ENCODE results near the gene TSPEAR. TPM values are rescaled to one million over a fixed set of nuclear protein-coding genes. Genes with fewer than 3 reads are reported as not detected.
"Not testable (repeated sequence)": the region's sequence is repeated elsewhere in the genome, so short reads cannot be mapped to it uniquely, and the experiment has no call there.

The TSPEAR gene
- polyA plus RNA-seq, 2 donors, result 0.01 to 0.04 TPM

DNA sequence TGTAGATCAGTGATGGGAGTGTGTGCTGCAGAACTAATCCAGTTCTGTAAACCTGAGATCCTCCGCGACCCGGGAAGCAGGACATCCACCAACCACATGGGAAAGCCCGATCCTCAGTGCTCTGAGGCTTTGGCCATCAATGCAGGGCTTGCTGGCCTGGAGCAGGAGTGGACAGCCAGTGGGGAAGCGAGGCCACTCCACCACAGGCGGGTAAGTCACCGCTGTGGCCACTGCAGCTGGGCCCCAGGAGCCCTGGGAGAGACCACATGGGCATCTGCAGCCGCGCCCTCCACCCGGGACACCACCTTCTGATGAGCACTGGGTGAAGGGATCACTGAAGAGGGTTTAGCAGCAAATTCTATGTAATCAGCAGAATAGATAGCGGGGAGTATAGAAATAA lies 30.2 kb downstream of the TSPEAR start:
- no peaks in the 10 kb centered on the region for H3K36me3 ChIP-seq (ENCODE audit: control insufficient read depth in 2 of 2, insufficient read depth in 2 of 2, low read length in 1 of 2)
- WGBS, 2 donors, result 68 to 81% methylated on average over 11 of the region's 11 CpGs
- H3K4me3 ChIP-seq (ENCODE audit: low read depth in 1 of 2, low read length in 2 of 2), result no peak overlapping the region
- no peaks in the 10 kb centered on the region for H3K9me3 ChIP-seq (ENCODE audit: control insufficient read depth in 2 of 2, insufficient read depth in 1 of 2, low read depth in 1 of 2, low read length in 1 of 2)
- no peak overlapping the region for H3K27ac ChIP-seq (ENCODE audit: low read depth in 2 of 2, low read length in 1 of 2)
- no peaks in the 10 kb centered on the region for H3K4me1 ChIP-seq (ENCODE audit: control insufficient read depth in 2 of 2, insufficient read depth in 2 of 2, low read length in 1 of 2)
- H3K27me3 ChIP-seq (ENCODE audit: control insufficient read depth in 1 of 2, insufficient read depth in 2 of 2, low read length in 2 of 2), result no peaks in the 10 kb centered on the region

DNA sequence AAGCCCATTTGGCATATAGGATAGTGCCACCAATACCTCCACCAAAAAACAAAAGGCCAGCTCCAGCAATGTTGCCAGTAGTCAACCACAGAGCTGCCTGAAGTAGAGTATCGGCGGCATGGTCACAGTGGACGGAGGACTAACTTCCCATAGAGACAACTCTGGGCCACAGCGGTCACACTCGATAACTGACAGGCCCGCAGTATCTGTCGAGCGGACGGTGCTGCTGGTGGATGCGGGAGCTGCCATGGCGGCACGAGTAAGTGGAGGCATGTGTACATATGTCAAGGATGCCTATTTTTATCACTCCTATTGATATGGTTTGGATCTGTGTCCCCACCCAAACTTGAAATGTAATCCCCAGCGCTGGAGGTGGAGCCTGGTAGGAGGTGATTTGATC lies 33.5 kb downstream of the TSPEAR start:
- H3K27ac ChIP-seq (ENCODE audit: low read depth in 2 of 2, low read length in 1 of 2), result no peak overlapping the region
- no peaks in the 10 kb centered on the region for H3K9me3 ChIP-seq (ENCODE audit: control insufficient read depth in 2 of 2, insufficient read depth in 1 of 2, low read depth in 1 of 2, low read length in 1 of 2)
- no peaks in the 10 kb centered on the region for H3K27me3 ChIP-seq (ENCODE audit: control insufficient read depth in 1 of 2, insufficient read depth in 2 of 2, low read length in 2 of 2)
- H3K4me3 ChIP-seq (ENCODE audit: low read depth in 1 of 2, low read length in 2 of 2), result no peak overlapping the region
- H3K4me1 ChIP-seq (ENCODE audit: control insufficient read depth in 2 of 2, insufficient read depth in 2 of 2, low read length in 1 of 2), result no peaks in the 10 kb centered on the region
- no peaks in the 10 kb centered on the region for H3K36me3 ChIP-seq (ENCODE audit: control insufficient read depth in 2 of 2, insufficient read depth in 2 of 2, low read length in 1 of 2)
- WGBS, 2 donors, result 92 to 94% methylated on average over 13 of the region's 13 CpGs

DNA sequence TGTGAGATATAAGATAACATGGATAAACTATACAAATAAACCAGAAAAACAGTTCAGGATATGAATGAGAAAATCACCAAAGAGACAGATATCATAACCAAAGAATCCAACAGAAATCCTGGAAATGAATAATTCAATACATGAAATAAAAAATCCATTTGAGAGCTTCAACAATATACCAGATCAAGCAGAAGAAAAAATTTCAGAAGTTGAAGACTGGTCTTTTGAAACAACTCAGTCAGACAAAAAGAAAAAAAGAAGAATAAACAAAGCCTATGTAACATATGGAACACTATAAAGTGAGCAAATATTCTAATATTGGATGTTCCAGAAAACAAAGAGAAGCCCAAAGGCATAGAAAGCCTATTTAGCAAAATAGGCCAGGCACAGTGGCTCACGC lies 39.5 kb downstream of the TSPEAR start:
- no peaks in the 10 kb centered on the region for H3K36me3 ChIP-seq (ENCODE audit: control insufficient read depth in 2 of 2, insufficient read depth in 2 of 2, low read length in 1 of 2)
- H3K4me1 ChIP-seq (ENCODE audit: control insufficient read depth in 2 of 2, insufficient read depth in 2 of 2, low read length in 1 of 2), result no peaks in the 10 kb centered on the region
- H3K27me3 ChIP-seq (ENCODE audit: control insufficient read depth in 1 of 2, insufficient read depth in 2 of 2, low read length in 2 of 2), result no peaks in the 10 kb centered on the region
- 88 to 96% methylated on average over 1 of the region's 1 CpG for WGBS, 2 donors
- H3K27ac ChIP-seq (ENCODE audit: low read depth in 2 of 2, low read length in 1 of 2), result no peak overlapping the region
- H3K9me3 ChIP-seq (ENCODE audit: control insufficient read depth in 2 of 2, insufficient read depth in 1 of 2, low read depth in 1 of 2, low read length in 1 of 2), result peaks cover 2 to 6% of the 10 kb centered on the region in 2 donors
- H3K4me3 ChIP-seq (ENCODE audit: low read depth in 1 of 2, low read length in 2 of 2), result no peak overlapping the region

DNA sequence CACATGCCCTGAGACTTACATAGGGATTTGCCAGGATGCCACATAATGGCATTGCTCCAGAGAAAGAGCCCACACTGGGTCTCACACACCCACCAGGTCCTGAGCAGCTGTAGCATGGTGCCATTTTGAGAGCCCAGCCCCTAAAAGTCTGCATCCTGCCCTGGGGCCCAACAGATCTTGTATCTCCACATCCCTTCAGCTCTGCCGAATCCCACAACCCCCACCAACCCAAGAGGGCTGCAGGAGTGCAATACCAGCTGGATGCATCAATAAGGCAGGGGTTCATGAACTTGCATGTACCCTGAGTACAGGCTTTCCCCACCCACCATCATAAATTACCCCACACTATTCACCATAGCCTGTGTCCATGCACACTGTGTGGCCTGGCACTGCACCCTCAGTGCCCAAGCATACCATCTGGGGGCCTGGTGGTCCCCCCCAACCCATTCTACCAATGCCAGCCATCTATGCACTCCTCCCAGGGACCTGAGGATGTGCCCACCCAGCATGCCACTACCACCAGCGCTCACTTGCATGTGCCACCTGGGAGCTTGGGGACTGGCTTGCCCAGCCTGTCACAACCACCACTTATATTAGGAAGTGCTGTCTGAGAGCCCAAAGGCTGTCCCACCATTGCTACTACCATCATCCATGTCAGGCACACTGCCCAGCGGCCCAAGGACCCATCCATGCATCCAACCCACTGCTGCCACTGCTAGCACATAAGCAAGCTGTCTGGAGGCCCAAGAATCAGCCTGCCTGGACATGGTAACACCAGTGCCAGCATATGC lies 40.5 kb downstream of the TSPEAR start:
- Histone ChIP-seq H3K4me1 (ENCODE audit: control insufficient read depth in 2 of 2, insufficient read depth in 2 of 2, low read length in 1 of 2) (no peaks in the 10 kb centered on the region), H3K27ac (ENCODE audit: low read depth in 2 of 2, low read length in 1 of 2) (no peak overlapping the region), H3K9me3 (ENCODE audit: control insufficient read depth in 2 of 2, insufficient read depth in 1 of 2, low read depth in 1 of 2, low read length in 1 of 2) (peaks cover 2 to 6% of the 10 kb centered on the region in 2 donors), H3K36me3 (ENCODE audit: control insufficient read depth in 2 of 2, insufficient read depth in 2 of 2, low read length in 1 of 2) (no peaks in the 10 kb centered on the region), H3K4me3 (ENCODE audit: low read depth in 1 of 2, low read length in 2 of 2) (no peak overlapping the region), H3K27me3 (ENCODE audit: control insufficient read depth in 1 of 2, insufficient read depth in 2 of 2, low read length in 2 of 2) (no peaks in the 10 kb centered on the region)
- 69 to 84% methylated on average over 3 of the region's 3 CpGs for WGBS, 2 donors

DNA sequence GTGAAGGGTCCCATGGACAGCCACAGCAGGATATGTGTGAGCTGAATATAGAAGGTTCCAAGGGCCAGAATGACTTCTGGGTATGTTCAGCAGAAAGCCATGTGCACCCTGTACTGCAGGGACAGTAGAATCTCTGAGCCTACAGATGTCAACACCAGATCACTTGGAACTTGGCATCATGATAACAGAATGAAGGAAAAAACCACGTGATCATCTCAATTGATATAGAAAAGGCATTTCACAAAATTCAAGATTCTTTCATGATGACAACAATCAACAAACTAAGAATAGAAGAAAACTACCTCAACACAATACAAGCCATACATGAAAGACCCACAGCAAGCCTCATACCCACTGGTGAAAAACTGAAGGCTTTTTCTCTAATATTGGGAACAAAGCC lies 43.8 kb downstream of the TSPEAR start:
- Histone ChIP-seq H3K27me3 (ENCODE audit: control insufficient read depth in 1 of 2, insufficient read depth in 2 of 2, low read length in 2 of 2) (no peaks in the 10 kb centered on the region), H3K4me3 (ENCODE audit: low read depth in 1 of 2, low read length in 2 of 2) (no peak overlapping the region), H3K4me1 (ENCODE audit: control insufficient read depth in 2 of 2, insufficient read depth in 2 of 2, low read length in 1 of 2) (no peaks in the 10 kb centered on the region)

DNA sequence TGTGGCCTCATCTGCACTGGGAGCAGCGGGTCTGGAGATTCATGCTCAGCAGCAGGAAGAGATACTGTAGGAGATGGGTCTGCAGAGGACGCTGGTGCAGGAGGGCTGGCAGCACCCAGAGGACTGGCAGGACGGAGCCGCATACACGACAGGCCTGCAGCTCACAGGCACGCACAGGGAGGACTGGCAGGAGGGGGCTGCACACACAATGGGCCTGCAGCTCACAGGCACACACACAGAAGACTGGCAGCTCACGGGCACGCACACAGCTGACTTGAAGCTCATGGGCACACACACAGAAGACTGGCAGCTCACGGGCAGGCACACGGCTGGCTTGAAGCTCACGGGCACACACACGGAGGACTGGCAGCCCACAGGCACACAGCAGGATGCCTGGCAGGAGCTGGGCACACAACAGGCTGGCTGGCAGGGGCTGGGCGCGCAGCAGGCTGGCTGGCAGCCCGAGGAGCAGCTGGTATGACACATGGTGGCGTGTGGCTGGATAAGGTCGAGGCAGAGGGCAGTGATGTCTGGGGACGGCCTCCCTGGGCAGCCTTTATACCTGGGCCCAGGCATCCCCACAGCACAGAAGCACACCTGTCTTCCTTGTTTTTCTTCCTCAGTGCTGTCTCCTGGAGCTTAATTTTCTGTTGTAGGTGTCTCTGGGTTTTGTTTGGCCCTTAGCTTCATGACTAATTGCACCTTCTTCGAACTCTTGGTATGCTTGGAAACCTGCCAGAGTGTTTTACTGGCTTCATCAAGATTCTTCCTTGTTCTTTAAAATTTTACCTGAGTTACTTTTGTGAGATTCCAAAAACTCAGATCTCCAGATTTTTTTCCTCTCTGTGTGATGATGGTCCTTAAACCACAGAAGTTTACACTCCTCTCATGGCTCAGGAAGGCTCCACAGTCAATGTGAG lies 44.7 kb downstream of the TSPEAR start, which contains the start of gene KRTAP12-2:
Gene KRTAP12-2, minus strand, starts transcription at position 527 of the 920 bp plus-strand sequence. Its CDS starts 41 bp downstream, at position 486.
- 44 to 46% methylated on average over 19 of the region's 19 CpGs for WGBS, 2 donors
- no peaks in the 10 kb centered on the region for H3K36me3 ChIP-seq (ENCODE audit: control insufficient read depth in 2 of 2, insufficient read depth in 2 of 2, low read length in 1 of 2)

More for the DNA sequence above, 43.8 kb downstream of the TSPEAR start:
- Histone ChIP-seq H3K36me3 (ENCODE audit: control insufficient read depth in 2 of 2, insufficient read depth in 2 of 2, low read length in 1 of 2) (no peaks in the 10 kb centered on the region), H3K27ac (ENCODE audit: low read depth in 2 of 2, low read length in 1 of 2) (no peak overlapping the region), H3K9me3 (ENCODE audit: control insufficient read depth in 2 of 2, insufficient read depth in 1 of 2, low read depth in 1 of 2, low read length in 1 of 2) (peaks cover 2 to 6% of the 10 kb centered on the region in 2 donors)
- WGBS, 2 donors, result 57 to 72% methylated on average over 1 of the region's 1 CpG

DNA sequence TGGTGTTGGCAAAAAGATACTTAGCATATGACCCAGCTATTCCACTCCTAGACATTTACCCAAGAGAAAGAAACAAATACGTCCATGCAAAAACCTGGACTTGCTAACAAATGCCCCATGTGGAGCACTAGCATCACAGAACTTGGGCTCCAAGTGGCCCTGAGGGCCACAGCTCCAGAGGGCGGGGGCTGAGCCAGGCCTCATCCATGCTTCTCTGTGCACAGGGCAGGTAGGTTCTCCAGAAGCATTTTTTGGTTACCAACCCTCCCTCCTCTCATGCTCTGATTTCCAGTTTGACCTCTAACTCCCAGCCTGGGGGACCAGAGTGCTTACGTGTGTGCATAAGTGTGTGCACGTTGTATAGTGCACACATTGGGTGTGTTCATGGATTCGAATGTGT lies 46.7 kb downstream of the TSPEAR start:
- WGBS, 2 donors, result 80 to 90% methylated on average over 5 of the region's 5 CpGs
- no peaks in the 10 kb centered on the region for H3K27me3 ChIP-seq (ENCODE audit: control insufficient read depth in 1 of 2, insufficient read depth in 2 of 2, low read length in 2 of 2)
- H3K9me3 ChIP-seq (ENCODE audit: control insufficient read depth in 2 of 2, insufficient read depth in 1 of 2, low read depth in 1 of 2, low read length in 1 of 2), result no peaks in the 10 kb centered on the region
- no peak overlapping the region for H3K27ac ChIP-seq (ENCODE audit: low read depth in 2 of 2, low read length in 1 of 2)
- H3K4me3 ChIP-seq (ENCODE audit: low read depth in 1 of 2, low read length in 2 of 2), result no peak overlapping the region
- H3K4me1 ChIP-seq (ENCODE audit: control insufficient read depth in 2 of 2, insufficient read depth in 2 of 2, low read length in 1 of 2), result no peaks in the 10 kb centered on the region
- no peaks in the 10 kb centered on the region for H3K36me3 ChIP-seq (ENCODE audit: control insufficient read depth in 2 of 2, insufficient read depth in 2 of 2, low read length in 1 of 2)

More for the DNA sequence above, 44.7 kb downstream of the TSPEAR start, which contains the start of gene KRTAP12-2:
- H3K4me3 ChIP-seq (ENCODE audit: low read depth in 1 of 2, low read length in 2 of 2), result no peak within 1 kb of the TSS
- H3K9me3 ChIP-seq (ENCODE audit: control insufficient read depth in 2 of 2, insufficient read depth in 1 of 2, low read depth in 1 of 2, low read length in 1 of 2), result peaks cover 2 to 6% of the 10 kb centered on the region in 2 donors
- H3K27me3 ChIP-seq (ENCODE audit: control insufficient read depth in 1 of 2, insufficient read depth in 2 of 2, low read length in 2 of 2), result no peaks in the 10 kb centered on the region
- no peak within 1 kb of the TSS for H3K27ac ChIP-seq (ENCODE audit: low read depth in 2 of 2, low read length in 1 of 2)
- H3K4me1 ChIP-seq (ENCODE audit: control insufficient read depth in 2 of 2, insufficient read depth in 2 of 2, low read length in 1 of 2), result no peaks in the 10 kb centered on the region

DNA sequence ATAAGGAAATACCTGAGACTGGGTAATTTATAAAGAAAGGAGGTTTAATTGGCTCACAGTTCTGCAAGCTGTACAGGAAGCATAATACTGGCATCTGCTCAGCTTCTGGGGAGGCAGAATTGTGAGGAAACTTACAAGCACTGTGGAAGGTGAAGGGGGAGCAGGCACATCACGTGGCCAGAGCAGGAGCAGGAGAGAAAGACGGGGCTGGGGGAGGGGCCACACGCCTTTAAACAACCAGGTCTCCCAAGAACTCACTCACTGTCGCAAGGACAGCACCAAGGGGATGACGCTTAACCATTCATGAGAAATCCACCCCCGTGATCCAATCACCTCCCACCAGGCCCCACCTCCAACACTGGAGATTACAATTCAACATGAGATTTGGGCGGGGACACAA lies 49.8 kb downstream of the TSPEAR start:
- H3K27me3 ChIP-seq (ENCODE audit: control insufficient read depth in 1 of 2, insufficient read depth in 2 of 2, low read length in 2 of 2); H3K4me1 ChIP-seq (ENCODE audit: control insufficient read depth in 2 of 2, insufficient read depth in 2 of 2, low read length in 1 of 2); H3K27ac ChIP-seq (ENCODE audit: low read depth in 2 of 2, low read length in 1 of 2); H3K4me3 ChIP-seq (ENCODE audit: low read depth in 1 of 2, low read length in 2 of 2); H3K9me3 ChIP-seq (ENCODE audit: control insufficient read depth in 2 of 2, insufficient read depth in 1 of 2, low read depth in 1 of 2, low read length in 1 of 2); H3K36me3 ChIP-seq (ENCODE audit: control insufficient read depth in 2 of 2, insufficient read depth in 2 of 2, low read length in 1 of 2): not testable (repeated sequence)
- WGBS, 2 donors, result 53 to 72% methylated on average over 6 to 7 of the region's 7 CpGs

DNA sequence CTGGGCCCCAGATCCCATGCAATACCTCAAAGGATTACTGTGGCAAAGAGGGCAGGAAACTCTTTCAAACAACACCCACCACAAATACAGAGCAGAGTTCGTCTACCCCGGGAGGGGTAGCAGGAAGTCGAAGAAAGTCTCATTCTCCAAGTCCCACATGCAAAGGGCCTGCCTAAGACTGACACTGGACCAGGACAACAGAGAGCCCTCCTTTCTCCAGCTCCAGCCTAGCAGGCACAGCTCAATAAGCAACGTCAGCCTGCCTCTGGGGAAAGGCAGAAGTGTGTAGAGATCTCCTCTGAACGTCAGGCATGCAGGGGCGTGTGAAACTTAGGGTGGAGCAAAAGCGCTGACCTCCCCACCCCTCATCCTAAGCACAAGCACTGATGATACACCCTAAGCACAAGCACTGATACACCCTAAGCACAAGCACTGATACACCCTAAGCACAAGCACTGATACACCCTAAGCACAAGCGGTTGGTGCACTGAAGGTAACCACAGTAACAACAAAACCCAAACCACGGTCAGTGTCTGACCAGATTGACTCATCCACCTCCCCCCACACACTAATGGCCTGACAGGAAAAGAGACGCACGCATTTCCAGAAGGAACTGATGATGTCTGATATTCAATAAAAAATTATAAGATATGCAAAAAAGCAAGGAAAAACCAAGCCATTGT lies 52.3 kb downstream of the TSPEAR start:
- H3K9me3 ChIP-seq (ENCODE audit: control insufficient read depth in 2 of 2, insufficient read depth in 1 of 2, low read depth in 1 of 2, low read length in 1 of 2), result no peaks in the 10 kb centered on the region
- no peaks in the 10 kb centered on the region for H3K36me3 ChIP-seq (ENCODE audit: control insufficient read depth in 2 of 2, insufficient read depth in 2 of 2, low read length in 1 of 2)
- H3K4me3 ChIP-seq (ENCODE audit: low read depth in 1 of 2, low read length in 2 of 2), result no peak overlapping the region
- H3K27me3 ChIP-seq (ENCODE audit: control insufficient read depth in 1 of 2, insufficient read depth in 2 of 2, low read length in 2 of 2), result no peaks in the 10 kb centered on the region
- WGBS, 2 donors, result 34 to 51% methylated on average over 11 of the region's 11 CpGs
- H3K4me1 ChIP-seq (ENCODE audit: control insufficient read depth in 2 of 2, insufficient read depth in 2 of 2, low read length in 1 of 2), result peaks cover 0 to 6% of the 10 kb centered on the region in 2 donors
- H3K27ac ChIP-seq (ENCODE audit: low read depth in 2 of 2, low read length in 1 of 2), result no peak overlapping the region
